HG03354 (cell line): ENCODE data around the gene MXRA8.
"Not testable (repeated sequence)": the region's sequence is repeated elsewhere in the genome, so short reads cannot be mapped to it uniquely, and the experiment has no call there.

ENCODE experiments used
- ATAC-seq: cut with Tn5 transposase; IDR thresholded peaks from one replicate; pipeline ENCODE4 v1.9.1; 2021; ENCODE audit warnings: mild to moderate bottlenecking; ENCODE audit not compliant: unreplicated experiment, poor library complexity, severe bottlenecking

Gene MXRA8

GRCh38 chr1:1327291-1327690 lies 31.1 kb downstream of the MXRA8 start:
- no peak for ATAC-seq

GRCh38 chr1:1326075-1326605 lies 32.2 kb downstream of the MXRA8 start:
- no peak for ATAC-seq

- ATAC-seq, result no peak
Measured at GRCh38 chr1:1325288-1326074, 32.9 kb downstream of the MXRA8 start.

GRCh38 chr1:1324524-1325287 lies 33.6 kb downstream of the MXRA8 start, which contains the start of the genes CPTP and INTS11:
CPTP (plus strand) TSS chr1:1324802; CDS start chr1:1326911, 2,109 bp downstream.
INTS11 (minus strand) TSS chr1:1324660; CDS start chr1:1324608, 52 bp downstream.
- peak; percentile 77 for ATAC-seq

GRCh38 chr1:1324084-1324523 lies 34.3 kb downstream of the MXRA8 start:
- ATAC-seq, result peak; percentile 49

GRCh38 chr1:1322952-1323351 lies 35.4 kb downstream of the MXRA8 start:
- no peak for ATAC-seq

- ATAC-seq, result no peak
Measured at GRCh38 chr1:1322418-1322817, 35.9 kb downstream of the MXRA8 start.

GRCh38 chr1:1321477-1321876 lies 36.9 kb downstream of the MXRA8 start:
- ATAC-seq, result no peak

GRCh38 chr1:1320666-1321448 lies 37.5 kb downstream of the MXRA8 start:
- ATAC-seq, result no peak

- ATAC-seq, result no peak
Measured at GRCh38 chr1:1319646-1319941, 38.8 kb downstream of the MXRA8 start.

- ATAC-seq, result no peak
Measured at GRCh38 chr1:1318777-1319645, 39.3 kb downstream of the MXRA8 start.

- no peak for ATAC-seq
Measured at GRCh38 chr1:1318131-1318652, 40.2 kb downstream of the MXRA8 start.

GRCh38 chr1:1317420-1317819 lies 40.9 kb downstream of the MXRA8 start:
- ATAC-seq, result no peak

- ATAC-seq, result not testable (repeated sequence)
Measured at GRCh38 chr1:1316199-1316598, 42.2 kb downstream of the MXRA8 start.

GRCh38 chr1:1315435-1315954 lies 42.9 kb downstream of the MXRA8 start:
- ATAC-seq, result no peak

GRCh38 chr1:1314678-1315335 lies 43.5 kb downstream of the MXRA8 start:
- no peak for ATAC-seq

GRCh38 chr1:1314237-1314586 lies 44.1 kb downstream of the MXRA8 start:
- no peak for ATAC-seq

- ATAC-seq, result no peak
Measured at GRCh38 chr1:1313500-1314236, 44.7 kb downstream of the MXRA8 start.
